ENCODE results near the gene CFAP410. TPM values are rescaled to one million over a fixed set of nuclear protein-coding genes. Genes with fewer than 3 reads are reported as not detected.

Gene CFAP410
- total RNA-seq, 2 experiments from 2014 or later: 15.1 to 20.6 TPM

GRCh38 chr21:44378646-44379514, 39.7 kb upstream of the CFAP410 start:
- Histone ChIP-seq H3K9me3 (ENCODE audit: low read length) (peaks cover 3% of the 10 kb centered on the region), H3K36me3 (ENCODE audit: insufficient read depth, low read length) (no peaks in the 10 kb centered on the region), H3K79me2 (ENCODE audit: insufficient read depth, low read depth, low read length) (no peaks in the 10 kb centered on the region), H3K27ac (ENCODE audit: low read depth, low read length, poor library complexity, severe bottlenecking) (no peak overlapping the region), H3K4me1 (ENCODE audit: insufficient read depth, low read length, poor library complexity, severe bottlenecking) (no peaks in the 10 kb centered on the region), H3K9me2 (ENCODE audit: insufficient read depth, low read length) (no peaks in the 10 kb centered on the region), H3K4me3 (ENCODE audit: low read depth, low read length, poor library complexity, severe bottlenecking) (no peak overlapping the region), H3K4me2 (ENCODE audit: low read length) (no peak overlapping the region), H4K20me1 (ENCODE audit: insufficient read depth, low read length) (no peaks in the 10 kb centered on the region), H2AFZ (ENCODE audit: low read length) (no peak overlapping the region)
- BruUV-seq (replicated peaks): no TSS peak
- intact Hi-C loops (cut with micrococcal nuclease; ENCODE audit: unreplicated experiment): no loop called here
- TF ChIP-seq, protein P1, sequence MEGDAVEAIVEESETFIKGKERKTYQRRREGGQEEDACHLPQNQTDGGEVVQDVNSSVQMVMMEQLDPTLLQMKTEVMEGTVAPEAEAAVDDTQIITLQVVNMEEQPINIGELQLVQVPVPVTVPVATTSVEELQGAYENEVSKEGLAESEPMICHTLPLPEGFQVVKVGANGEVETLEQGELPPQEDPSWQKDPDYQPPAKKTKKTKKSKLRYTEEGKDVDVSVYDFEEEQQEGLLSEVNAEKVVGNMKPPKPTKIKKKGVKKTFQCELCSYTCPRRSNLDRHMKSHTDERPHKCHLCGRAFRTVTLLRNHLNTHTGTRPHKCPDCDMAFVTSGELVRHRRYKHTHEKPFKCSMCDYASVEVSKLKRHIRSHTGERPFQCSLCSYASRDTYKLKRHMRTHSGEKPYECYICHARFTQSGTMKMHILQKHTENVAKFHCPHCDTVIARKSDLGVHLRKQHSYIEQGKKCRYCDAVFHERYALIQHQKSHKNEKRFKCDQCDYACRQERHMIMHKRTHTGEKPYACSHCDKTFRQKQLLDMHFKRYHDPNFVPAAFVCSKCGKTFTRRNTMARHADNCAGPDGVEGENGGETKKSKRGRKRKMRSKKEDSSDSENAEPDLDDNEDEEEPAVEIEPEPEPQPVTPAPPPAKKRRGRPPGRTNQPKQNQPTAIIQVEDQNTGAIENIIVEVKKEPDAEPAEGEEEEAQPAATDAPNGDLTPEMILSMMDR (conservative IDR thresholded peaks at IDR 0.05; ENCODE audit: low read length): no peak
- no peak for TF ChIP-seq EZH2phosphoT487 (IDR thresholded peaks at IDR 0.05; ENCODE audit: borderline replicate concordance, low read depth, low read length)
- ChIA-PET CTCF (ENCODE audit: unreplicated experiment) (no interaction called here), POLR2A (no interaction called here)
- DNase-seq (ENCODE audit: low spot score): no peak

GRCh38 chr21:44377922-44378645, 38.9 kb upstream of the CFAP410 start:
- H3K4me3 ChIP-seq (ENCODE audit: low read depth, low read length, poor library complexity, severe bottlenecking): no peak overlapping the region
- no peak overlapping the region for H3K4me2 ChIP-seq (ENCODE audit: low read length)
- TF ChIP-seq, protein P1 (conservative IDR thresholded peaks at IDR 0.05; ENCODE audit: low read length): no peak
- TF ChIP-seq EZH2phosphoT487 (IDR thresholded peaks at IDR 0.05; ENCODE audit: borderline replicate concordance, low read depth, low read length): no peak
- no peak overlapping the region for H2AFZ ChIP-seq (ENCODE audit: low read length)
- POLR2A ChIA-PET: no interaction called here
- CTCF ChIA-PET (ENCODE audit: unreplicated experiment): no interaction called here
- no peak overlapping the region for H3K27ac ChIP-seq (ENCODE audit: low read depth, low read length, poor library complexity, severe bottlenecking)
- no peaks in the 10 kb centered on the region for H3K9me2 ChIP-seq (ENCODE audit: insufficient read depth, low read length)
- DNase-seq (ENCODE audit: low spot score): no peak
- BruUV-seq (replicated peaks): no TSS peak
- no peaks in the 10 kb centered on the region for H3K9me3 ChIP-seq (ENCODE audit: low read length)
- H3K36me3 ChIP-seq (ENCODE audit: insufficient read depth, low read length): no peaks in the 10 kb centered on the region
- no peaks in the 10 kb centered on the region for H4K20me1 ChIP-seq (ENCODE audit: insufficient read depth, low read length)
- intact Hi-C loops (cut with micrococcal nuclease; ENCODE audit: unreplicated experiment): no loop called here
- no peaks in the 10 kb centered on the region for H3K4me1 ChIP-seq (ENCODE audit: insufficient read depth, low read length, poor library complexity, severe bottlenecking)
- H3K79me2 ChIP-seq (ENCODE audit: insufficient read depth, low read depth, low read length): no peaks in the 10 kb centered on the region

All from OCI-LY7 (cell line).